GM10847 (cell line): ENCODE data around the gene CFC1B.
"Not testable (repeated sequence)": the region's sequence is repeated elsewhere in the genome, so short reads cannot be mapped to it uniquely, and the experiment has no call there.

ENCODE experiments used
- POLR2A ChIP-seq: IDR thresholded peaks from 2 replicates; pipeline ENCODE4 v1.6.1; 2011; ENCODE audit not compliant: insufficient read length; ENCODE audit errors: extremely low read depth

Gene CFC1B

DNA sequence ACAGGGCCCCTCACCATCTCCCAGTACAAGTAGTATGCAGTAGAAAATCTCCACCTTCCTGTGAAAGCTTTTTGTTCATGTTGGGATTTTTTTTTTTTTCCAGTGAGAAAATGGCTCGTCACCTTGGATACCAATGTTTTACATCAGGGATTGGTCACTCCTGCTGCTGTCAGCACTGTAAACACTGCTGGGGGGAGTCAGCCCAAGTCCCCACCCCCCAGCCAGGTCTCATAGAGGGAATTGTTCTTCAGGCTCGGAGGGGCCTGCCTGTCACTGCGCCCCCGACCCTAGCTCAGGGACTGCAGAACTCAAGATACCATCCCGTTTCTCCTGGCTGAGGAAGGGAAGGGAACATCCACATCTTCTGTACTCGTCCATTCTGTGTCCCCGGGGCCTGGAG is at the start of gene CFC1B:
Gene CFC1B (plus strand): TSS at position 231 of the 400 bp plus-strand sequence. CDS start 263 bp downstream, outside the sequence.
- not testable (repeated sequence) for TF ChIP-seq POLR2A

DNA sequence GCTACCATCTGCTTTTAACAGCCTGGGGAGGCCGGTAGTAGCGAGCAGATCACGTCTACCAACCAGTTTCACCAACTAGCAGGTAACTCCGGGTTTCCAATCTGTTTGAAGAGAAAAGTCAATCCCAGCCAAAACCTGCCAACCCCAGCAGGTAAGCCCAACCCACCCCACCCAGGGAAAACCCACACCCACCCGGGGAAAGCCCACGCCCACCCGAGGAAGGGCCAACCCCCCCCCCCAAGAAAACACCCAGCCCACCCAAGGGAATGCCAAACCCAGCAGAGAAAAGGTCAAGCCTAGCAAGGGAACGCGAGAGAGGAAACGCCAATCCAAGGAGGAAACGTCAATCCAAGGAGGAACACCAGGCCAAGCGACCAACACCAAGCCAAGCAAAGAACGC is 11.8 kb upstream of the CFC1B start, which contains the start of gene POTEI:
Gene POTEI (minus strand): TSS at position 101 of the 400 bp plus-strand sequence. CDS start 93 bp downstream, at position 8.
- TF ChIP-seq POLR2A: not testable (repeated sequence)
